NB4 (cell line): ENCODE measurements around the gene AOC2.

Source experiments
- MAX ChIP-seq: IDR thresholded peaks from 2 replicates; pipeline ENCODE4 v1.6.1; 2011; ENCODE audit warnings: low read depth, low read length
- MYC ChIP-seq: IDR thresholded peaks from 2 replicates; pipeline ENCODE4 v1.6.1; 2011; ENCODE audit warnings: low read depth, low read length
- POLR2A ChIP-seq: IDR thresholded peaks from 2 replicates; pipeline ENCODE4 v1.6.1; 2011; ENCODE audit warnings: mild to moderate bottlenecking; ENCODE audit not compliant: insufficient read length; ENCODE audit errors: extremely low read depth
- TF ChIP-seq, protein P1 (sequence below): IDR thresholded peaks from one replicate; pipeline ENCODE4 v1.5.1; 2012; ENCODE audit warnings: low read depth, low read length

GRCh38 chr17:42866631-42867575 lies 22.5 kb downstream of the AOC2 start:
- TF ChIP-seq, protein P1, sequence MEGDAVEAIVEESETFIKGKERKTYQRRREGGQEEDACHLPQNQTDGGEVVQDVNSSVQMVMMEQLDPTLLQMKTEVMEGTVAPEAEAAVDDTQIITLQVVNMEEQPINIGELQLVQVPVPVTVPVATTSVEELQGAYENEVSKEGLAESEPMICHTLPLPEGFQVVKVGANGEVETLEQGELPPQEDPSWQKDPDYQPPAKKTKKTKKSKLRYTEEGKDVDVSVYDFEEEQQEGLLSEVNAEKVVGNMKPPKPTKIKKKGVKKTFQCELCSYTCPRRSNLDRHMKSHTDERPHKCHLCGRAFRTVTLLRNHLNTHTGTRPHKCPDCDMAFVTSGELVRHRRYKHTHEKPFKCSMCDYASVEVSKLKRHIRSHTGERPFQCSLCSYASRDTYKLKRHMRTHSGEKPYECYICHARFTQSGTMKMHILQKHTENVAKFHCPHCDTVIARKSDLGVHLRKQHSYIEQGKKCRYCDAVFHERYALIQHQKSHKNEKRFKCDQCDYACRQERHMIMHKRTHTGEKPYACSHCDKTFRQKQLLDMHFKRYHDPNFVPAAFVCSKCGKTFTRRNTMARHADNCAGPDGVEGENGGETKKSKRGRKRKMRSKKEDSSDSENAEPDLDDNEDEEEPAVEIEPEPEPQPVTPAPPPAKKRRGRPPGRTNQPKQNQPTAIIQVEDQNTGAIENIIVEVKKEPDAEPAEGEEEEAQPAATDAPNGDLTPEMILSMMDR = no peak
- TF ChIP-seq POLR2A = no peak
- no peak for TF ChIP-seq MYC
- no peak for TF ChIP-seq MAX
